ENCODE data around the gene WDR77. TPM values are rescaled to one million over a fixed set of nuclear protein-coding genes. Genes with fewer than 3 reads are reported as not detected.
A peak's percentile ranks its signal among the peaks of the same experiment; 100 is the strongest.

WDR77 gene
- total RNA-seq, 2 donors from 2014 or later: 22.9 to 31.9 TPM

- DNase-seq (peak; percentile 26), ATAC-seq (peak in 1 of 2 donors; percentile 23)
- intact Hi-C loops (cut with DNase I): loop anchor here (1.0 to 5.0 kb wide), 2 partner anchors 178 kb away; no protein-coding TSS in a partner anchor
These were observed 49.1 kb downstream of the WDR77 start for GRCh38 chr1:111399792-111400610.

GRCh38 chr1:111392460-111392945 lies 56.6 kb downstream of the WDR77 start:
- DNase-seq (no peak), ATAC-seq (no peak)
- intact Hi-C loops (cut with DNase I): no loop called here

- DNase-seq (no peak), ATAC-seq (no peak)
- intact Hi-C loops (cut with DNase I): no loop called here
These were observed 57.0 kb downstream of the WDR77 start for GRCh38 chr1:111392042-111392441.

Other genes with a start within 250 kb of the WDR77 start
- gene DENND2D, start 248.6 kb downstream of the WDR77 start, total RNA-seq: 10 to 100 TPM in 1 of 2 donors, 1 to 10 TPM in 1; 8.6 to 10.6 TPM
- 10 to 100 TPM; 11.7 to 36.8 TPM for gene CHI3L2, start 221.5 kb downstream of the WDR77 start, total RNA-seq
- gene CHIA, start 158.4 kb downstream of the WDR77 start, total RNA-seq: not detected
- 1 to 10 TPM in 1 of 2 donors, under 1 TPM in 1; 0.35 to 1.2 TPM for gene OVGP1, start 21.5 kb downstream of the WDR77 start, total RNA-seq
- 100 to 1,000 TPM; 458 to 551 TPM for gene ATP5PB, start 208 bp upstream of the WDR77 start, total RNA-seq
- gene C1orf162, start 24.7 kb upstream of the WDR77 start, total RNA-seq: 10 to 100 TPM; 17.2 to 22.5 TPM
- gene ADORA3, start 54.4 kb upstream of the WDR77 start, total RNA-seq: 1 to 10 TPM; 5.5 to 6.6 TPM
- 1 to 10 TPM; 2.0 to 4.0 TPM for gene TMIGD3, start 54.4 kb upstream of the WDR77 start, total RNA-seq
- gene RAP1A, start 170.5 kb upstream of the WDR77 start, total RNA-seq: 100 to 1,000 TPM in 1 of 2 donors, 10 to 100 TPM in 1; 84.2 to 103 TPM